Stimulated activated CD4-positive, alpha-beta T cell treated with anti-CD3 and anti-CD28 coated beads, Interleukin-15, amount 100 ng/mL, for 1 hour (primary cell): ENCODE results near the gene STRIT1.

Experiments used
- DNase-seq, 2 donors: peaks; one replicate each; pipeline ENCODE4 v3.0.0-alpha.2; 2020; ENCODE audit warnings: low read depth in 1 of 2, low spot score in 1 of 2

The STRIT1 gene

GRCh38 chr3:155293516-155293915 lies at the start of gene STRIT1:
TSS of gene STRIT1 (minus strand) at chr3:155293683.
- DNase-seq: no peak

DNA sequence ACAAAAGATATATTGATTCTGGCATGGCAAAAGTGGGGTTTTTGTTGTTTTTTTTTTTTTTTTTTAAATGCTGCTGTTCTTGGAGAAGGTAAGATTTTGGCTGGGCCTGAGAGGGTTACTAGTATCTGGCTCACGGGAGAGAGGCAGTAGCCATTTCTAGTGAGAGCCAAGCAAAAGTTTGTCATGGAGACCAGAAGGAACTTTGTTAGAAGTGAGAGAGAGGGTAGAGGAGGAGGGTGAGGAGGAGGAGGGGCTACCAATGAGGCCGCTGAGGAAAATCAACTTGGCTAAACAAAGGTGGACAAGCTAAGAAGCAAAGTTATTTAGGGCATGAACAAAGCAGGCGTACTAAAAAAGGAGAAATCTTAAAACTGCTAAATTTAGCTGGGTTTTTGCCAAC lies 48.9 kb upstream of the STRIT1 start:
- DNase-seq: no peak

DNA sequence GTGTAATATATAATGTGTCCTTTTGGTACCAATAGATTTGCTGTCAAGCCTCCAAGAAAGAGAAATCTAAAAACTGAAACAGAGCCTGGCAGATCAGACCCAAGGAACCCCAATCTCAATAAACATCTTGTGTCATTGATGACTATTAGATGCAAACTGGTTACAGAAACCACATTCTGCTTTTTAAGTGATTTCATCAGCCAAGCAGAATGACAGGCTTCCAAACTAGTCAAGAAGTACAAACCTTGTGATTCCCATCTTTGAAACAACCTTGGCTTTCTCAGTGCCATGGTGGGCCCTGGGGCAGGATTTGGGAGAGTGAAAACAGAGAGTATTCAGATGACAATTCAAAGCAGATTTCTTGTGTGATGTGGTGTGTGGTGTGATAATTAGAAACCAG lies 45.6 kb upstream of the STRIT1 start:
- no peak for DNase-seq

- no peak for DNase-seq
These were observed 42.4 kb upstream of the STRIT1 start for GRCh38 chr3:155335724-155336354.

GRCh38 chr3:155334914-155335723 lies 41.6 kb upstream of the STRIT1 start:
- no peak for DNase-seq

DNA sequence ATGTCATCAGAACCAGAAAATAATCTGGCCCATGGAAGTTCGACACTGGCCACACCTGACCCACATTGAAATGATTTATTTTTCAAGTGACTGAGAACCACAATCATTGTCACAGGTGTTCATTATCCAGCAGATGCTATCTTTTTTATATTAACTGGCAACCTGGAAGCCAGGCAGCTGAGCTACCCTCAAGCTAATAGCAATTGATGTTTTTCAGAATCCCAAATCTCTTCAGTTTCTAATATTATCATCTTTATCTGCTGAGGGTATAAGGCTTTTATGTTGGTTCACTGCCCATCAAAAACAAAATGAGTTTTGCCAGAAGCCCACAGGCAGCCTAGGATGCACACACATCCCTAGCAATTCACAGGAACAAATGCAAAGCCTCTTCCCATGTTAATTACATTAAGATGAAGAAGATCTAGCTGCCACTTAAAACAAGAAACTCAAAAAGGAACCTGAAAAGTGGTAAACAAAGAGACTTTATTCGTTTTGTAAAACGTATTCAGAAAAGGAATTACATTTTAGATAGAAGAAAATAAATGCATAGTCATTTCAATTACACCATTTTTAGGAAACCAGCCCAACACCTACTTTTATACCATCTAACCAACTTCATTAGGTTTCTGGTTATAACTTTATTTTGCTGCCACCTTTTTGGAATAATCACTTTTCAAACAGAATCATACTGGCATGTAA lies 40.9 kb upstream of the STRIT1 start:
- no peak for DNase-seq

DNA sequence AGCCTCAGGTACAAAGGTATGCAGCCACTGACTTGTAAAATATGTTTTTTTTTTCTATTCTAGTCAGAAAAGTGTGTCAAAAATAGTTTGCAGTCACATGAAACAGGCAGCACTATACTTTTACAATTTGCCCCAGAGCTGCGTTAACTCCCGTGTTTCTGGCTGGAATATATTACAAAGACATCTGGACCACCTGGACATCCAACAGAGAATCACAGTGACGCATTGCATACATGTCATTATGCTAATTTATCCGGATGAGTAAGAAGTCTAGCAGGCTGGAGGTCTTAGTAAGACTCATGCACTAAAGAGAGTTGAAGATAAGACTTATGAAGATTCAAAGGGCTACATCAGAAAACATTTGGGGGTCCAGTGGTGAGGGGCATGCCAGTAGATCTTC lies 39.2 kb upstream of the STRIT1 start:
- no peak for DNase-seq

DNA sequence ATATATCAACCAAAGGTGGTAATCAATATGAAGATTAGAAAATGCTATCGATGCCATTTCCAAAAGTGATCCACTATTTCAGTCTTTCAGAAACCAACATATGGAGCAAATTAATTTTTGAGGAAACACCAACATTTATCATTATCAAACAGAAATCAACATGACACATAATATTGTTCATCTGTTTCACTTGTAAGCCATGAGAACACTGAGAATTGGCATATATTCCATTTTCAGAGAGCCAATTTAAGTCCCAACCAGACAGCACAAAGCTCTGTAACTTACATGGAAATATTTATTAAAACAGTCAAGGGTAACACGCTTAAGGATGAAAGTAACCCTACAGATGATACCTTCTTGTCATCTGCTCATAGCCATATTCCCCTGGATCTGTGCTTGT lies 37.6 kb upstream of the STRIT1 start:
- DNase-seq: no peak

- DNase-seq: no peak
These were observed 36.9 kb upstream of the STRIT1 start for GRCh38 chr3:155330370-155330769.

DNA sequence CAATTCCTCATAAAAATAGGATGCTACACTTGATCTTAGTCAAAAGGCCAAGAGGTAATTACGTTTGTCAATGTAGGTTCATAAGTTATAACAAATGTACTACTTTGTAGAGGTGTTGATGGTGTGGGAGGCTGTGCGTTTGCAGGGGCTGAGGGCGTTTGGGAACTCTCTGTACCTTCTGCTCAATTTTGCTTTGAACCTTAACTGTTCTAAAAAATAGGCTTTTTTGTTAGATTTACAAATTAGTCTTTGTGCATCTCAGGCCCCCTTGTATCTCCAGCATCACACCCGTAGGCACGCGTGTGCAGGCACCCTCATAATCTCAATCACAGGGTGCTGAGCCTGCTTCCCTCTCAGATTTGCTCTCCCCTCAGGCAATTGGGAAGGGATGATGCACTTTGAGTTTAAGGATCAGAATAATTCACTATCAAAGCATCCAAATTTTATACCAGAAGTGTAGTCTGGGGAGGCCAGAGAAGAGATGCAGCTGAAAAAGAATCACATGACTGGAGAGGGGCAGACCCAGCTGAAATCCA lies 36.1 kb upstream of the STRIT1 start:
- no peak for DNase-seq

- no peak for DNase-seq
These were observed 34.4 kb upstream of the STRIT1 start for GRCh38 chr3:155327871-155328270.

DNA sequence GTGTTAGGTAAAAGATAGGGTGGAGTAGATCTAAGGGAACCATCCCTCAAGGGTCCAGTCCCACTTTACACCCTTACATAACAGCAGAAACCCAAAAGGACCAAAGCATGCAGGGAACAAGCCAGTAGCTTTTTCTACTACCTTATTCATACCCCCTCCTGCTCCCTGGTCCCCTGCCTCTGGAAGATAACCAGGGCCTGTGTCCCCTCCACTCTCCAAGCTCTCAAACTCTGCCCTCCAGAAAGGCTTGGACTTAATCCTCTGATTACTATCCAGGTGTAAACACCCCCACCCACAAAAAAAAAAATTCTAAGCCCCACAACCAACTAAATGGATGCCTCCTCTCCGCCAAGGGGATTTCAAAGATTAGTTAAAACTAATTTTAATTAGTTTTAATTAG lies 33.9 kb upstream of the STRIT1 start:
- no peak for DNase-seq

GRCh38 chr3:155326901-155327300 lies 33.4 kb upstream of the STRIT1 start:
- no peak for DNase-seq

DNA sequence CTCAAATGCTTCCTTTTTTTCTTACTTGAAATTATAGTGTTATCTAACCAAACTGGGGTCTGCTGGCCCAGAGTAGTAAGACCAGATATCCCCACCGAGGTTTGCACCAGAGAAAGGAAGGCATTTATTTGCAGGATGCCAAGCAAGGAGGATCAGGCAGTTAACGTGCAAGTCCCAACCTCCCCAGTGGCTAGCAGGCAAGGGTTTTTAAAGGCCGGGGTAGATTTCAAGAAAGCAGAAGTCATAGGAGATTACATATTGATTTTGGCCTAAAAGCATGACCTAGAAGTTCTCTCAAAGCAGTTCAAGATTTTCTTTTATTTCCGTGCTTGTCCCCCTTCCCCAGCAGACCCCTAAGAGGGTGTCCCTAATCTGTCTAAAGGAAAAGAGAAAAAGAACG lies 32.8 kb upstream of the STRIT1 start:
- no peak for DNase-seq

DNA sequence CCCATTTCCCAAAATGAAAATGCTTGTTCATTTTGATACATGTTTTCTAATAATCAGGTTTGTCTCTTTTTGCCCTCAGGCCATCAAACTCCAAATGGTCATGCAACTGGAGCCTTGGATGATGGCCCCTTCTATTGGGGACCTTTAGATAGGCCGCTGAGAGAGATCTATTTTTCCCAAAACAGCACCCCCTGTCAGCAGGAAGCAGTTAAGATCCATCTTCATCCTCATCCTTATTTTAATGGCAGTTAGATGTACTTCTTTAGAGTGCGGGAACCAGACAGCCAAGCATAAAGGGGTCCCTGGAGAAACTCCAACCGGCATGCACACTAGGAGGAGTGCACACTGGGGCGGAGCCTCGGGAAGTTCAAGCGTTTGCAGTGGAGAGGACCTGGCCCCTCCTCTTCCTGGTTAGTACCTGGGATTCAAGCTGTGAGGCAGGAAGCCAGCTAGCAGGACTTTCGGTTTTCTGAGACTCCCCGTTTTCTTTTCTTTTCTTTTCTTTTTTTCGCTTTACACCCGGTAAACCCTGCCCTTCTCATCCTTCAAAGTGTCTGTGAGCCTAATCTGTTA lies 31.9 kb upstream of the STRIT1 start:
- no peak for DNase-seq

- no peak for DNase-seq
These were observed 29.7 kb upstream of the STRIT1 start for GRCh38 chr3:155323063-155323666.

DNA sequence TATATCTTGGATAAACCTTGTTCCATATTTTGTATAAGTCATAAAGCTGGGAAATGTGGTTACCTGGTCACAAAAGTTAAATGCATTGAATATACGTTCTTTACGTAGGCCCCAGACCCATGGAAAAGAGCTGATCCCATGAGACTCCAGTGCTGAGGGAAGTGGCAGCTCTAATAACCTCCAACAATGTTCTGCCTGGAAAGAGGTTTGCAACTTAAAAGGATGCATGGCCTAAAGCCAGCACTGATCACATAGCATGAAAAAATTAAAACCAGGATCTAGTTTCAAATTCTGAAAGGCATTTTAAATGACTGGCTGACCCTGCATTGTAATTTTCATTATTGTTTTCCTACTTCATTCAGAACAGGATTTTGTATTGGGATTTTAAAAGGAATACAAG lies 27.9 kb upstream of the STRIT1 start:
- no peak for DNase-seq

- DNase-seq: no peak
These were observed 27.5 kb upstream of the STRIT1 start for GRCh38 chr3:155320934-155321333.

GRCh38 chr3:155318740-155319139 lies 25.3 kb upstream of the STRIT1 start:
- DNase-seq: no peak

DNA sequence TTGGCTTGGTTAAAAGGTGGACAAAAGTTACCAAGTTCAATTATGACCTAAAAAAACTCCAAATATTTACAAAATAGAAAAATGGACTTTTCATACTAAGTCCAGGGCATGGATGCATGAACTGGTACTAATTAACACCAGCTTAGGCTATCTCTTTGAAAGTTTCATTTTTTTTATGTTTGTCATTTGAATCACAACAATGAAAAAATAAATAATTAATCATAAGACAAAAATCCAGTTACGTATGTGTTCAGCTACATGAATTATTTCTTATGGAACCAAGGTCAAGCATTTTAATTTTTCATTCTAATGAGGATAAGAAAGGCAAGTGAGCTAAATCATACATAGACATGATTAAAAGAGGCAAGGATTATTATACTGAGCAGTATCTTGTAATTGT lies 23.7 kb upstream of the STRIT1 start:
- DNase-seq: no peak

GRCh38 chr3:155316426-155316825 lies 22.9 kb upstream of the STRIT1 start:
- no peak for DNase-seq
